GM12872 (cell line): ENCODE data around the gene AFF3.

ENCODE experiments used
- TF ChIP-seq, protein P1 (sequence below): IDR thresholded peaks from 3 replicates; pipeline ENCODE4 v1.5.1; 2011; ENCODE audit warnings: low read depth, mild to moderate bottlenecking, low read length, moderate library complexity; ENCODE audit not compliant: insufficient read depth

Gene AFF3

DNA sequence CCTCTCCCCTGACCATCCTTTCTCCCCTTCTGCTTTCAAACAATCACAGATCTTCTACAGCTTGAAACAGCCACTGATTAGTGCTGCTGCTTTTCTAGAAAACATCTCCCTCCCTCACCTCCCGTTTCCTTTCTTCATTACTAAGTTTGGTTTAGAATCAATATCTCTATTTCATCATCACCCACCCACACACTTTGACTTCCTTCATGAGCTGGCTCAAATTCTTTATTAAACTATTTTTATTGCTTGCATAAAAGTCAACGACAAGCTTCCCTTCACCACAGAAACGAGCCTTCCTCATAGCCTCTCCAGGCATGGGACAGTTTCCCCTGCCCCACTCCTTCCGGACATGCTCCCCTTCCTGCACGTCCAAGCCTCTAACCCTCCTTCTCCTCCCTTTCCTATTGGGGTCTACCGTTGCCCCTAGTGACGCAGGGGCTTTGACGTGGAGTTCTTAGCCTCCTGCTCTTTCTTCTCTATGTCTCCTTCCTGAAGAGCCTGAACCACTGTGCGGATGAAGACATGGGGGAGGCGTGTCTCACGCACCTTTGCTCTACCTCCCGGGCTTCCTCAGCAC lies 172.0 kb downstream of the AFF3 start:
- TF ChIP-seq, protein P1, sequence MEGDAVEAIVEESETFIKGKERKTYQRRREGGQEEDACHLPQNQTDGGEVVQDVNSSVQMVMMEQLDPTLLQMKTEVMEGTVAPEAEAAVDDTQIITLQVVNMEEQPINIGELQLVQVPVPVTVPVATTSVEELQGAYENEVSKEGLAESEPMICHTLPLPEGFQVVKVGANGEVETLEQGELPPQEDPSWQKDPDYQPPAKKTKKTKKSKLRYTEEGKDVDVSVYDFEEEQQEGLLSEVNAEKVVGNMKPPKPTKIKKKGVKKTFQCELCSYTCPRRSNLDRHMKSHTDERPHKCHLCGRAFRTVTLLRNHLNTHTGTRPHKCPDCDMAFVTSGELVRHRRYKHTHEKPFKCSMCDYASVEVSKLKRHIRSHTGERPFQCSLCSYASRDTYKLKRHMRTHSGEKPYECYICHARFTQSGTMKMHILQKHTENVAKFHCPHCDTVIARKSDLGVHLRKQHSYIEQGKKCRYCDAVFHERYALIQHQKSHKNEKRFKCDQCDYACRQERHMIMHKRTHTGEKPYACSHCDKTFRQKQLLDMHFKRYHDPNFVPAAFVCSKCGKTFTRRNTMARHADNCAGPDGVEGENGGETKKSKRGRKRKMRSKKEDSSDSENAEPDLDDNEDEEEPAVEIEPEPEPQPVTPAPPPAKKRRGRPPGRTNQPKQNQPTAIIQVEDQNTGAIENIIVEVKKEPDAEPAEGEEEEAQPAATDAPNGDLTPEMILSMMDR, result no peak

DNA sequence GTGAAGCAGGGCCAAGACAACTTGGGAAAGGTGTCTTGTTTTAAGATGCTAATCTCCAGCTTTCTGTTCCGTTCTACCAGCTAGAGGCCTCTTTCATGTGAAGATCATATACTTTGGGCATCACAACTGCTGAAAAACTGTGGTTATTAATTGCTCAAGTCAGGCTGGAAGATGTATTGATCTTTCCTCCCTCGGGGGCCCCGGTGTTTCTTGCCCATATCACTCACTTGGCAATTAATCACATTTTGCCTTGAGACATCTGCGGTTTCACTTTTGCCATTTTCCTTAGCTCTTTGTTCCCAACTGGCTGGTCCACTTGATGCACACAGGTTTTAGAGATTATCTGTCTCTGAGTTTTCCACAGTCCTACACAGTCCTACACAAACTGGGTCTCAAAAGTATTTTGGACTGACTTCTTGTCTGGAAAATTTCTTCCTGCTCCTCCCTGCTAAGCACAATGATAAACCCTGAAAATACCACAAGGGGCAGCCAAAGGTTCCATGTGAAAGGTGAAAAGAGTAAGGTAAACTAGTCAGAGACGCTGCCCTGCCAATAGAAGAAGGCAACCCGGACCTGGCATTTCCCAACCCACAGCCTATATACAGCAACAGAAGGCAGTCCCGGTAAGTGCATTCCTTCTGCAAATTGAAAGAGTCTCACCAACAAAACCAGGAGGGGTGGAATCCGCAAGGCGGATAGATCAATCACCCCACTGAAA lies 181.0 kb downstream of the AFF3 start:
- TF ChIP-seq, protein P1, result no peak

DNA sequence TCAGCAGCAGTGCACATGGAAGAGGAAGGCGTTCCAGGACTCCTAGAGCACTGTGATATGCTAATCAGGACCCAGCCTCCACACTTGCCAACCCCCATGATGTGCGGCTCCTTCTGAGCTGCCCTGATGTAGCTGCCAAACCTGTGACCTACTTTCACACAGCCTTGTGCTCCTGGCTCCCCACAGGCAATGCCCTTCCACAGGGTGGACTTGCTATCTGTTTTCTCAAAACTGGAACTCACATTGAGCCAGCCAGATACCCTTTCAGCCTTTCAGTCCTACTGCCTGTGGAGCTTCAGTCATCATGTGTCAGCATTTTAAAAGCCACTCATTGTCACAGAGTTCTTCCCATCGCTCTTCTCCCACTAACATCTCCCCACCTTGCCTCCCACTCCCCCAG lies 181.6 kb downstream of the AFF3 start:
- TF ChIP-seq, protein P1, result no peak

DNA sequence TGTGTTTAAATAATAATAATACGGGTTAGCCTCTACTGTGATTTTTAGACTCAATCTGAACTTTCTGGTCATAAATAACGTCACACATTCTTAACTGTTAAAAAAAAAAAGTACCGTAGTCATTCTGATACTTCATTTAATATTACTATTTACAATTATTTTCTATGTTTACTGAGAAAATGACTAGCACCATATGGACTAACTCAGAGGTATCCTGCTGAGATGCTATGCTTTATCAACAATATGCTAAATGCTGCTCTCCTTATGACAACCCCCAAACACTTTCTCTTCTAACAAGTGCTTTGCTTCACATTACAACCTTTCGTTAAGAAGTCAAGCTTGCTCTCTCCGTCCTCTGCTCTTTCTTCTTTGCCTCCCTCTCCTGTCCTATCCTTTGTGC lies 182.1 kb downstream of the AFF3 start:
- TF ChIP-seq, protein P1, result no peak

DNA sequence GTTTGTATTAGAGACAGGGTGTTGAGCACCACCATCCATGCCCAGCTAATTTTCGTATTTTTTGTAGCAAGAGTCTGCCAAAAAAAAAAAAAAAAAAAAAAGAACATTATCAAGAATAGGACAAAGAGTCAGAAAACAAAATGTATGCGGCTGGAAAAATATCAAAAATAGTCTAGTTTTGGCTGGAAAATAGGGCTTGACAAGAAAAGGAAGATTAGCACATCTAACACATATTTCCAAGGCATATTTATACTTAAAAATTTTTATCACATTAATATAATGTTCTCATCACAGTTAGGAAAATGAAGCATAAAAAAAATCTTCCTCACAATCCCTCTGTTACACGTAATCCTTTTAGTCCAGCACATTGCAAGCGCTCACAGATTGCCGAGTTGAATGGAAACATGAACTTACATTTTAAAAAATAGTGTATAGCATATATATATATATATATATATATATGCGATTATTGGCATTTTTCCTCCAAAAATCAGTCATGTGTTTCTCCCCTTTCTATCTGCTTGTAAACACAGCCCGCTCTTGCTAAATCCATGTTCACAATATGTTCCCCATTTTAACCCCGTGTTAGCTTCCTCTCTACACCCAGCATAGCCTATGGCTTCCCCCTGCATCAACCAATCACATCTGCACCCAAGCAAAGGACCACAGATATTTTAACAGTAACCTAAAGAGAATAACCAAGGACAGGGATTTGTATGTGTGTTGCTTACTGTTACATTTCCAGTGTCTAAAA lies 183.0 kb downstream of the AFF3 start:
- TF ChIP-seq, protein P1, result no peak

DNA sequence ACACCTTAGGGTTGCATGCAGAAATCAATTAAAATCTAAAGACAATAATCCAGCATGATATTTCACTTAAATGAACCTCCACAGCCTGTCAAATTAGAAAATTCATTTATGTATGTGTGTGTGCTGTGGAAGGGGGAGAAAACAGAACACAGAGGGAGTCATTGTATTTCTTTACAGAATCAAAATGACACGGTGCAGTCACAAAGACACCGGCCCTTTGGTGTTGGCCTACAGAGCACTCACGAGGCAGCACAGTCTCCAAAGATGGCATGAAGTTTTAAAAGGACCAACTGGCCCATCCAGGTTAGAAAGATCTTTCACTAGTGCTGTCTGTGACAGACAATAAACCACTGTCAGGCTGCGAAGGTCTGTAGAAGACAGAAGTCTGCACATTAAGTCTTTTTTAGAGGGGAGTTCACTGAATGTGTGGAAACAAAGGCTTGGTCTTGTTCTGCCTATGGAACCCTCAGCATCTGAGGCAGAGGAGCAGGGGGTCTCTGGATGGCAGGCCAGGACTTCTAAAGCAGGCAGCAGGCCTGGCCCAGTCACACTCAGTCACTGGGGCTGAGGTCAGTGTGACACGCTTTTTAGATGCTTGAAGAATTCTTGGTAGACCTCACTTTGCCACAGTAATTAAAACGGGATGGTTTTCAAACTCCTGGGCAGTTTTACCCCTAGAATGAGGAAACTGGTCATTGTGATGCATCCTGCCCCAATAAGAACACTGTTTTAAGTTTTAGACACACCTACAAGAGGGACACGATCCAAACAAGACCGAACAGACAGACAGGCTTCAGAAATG lies 184.9 kb downstream of the AFF3 start:
- TF ChIP-seq, protein P1, result no peak

DNA sequence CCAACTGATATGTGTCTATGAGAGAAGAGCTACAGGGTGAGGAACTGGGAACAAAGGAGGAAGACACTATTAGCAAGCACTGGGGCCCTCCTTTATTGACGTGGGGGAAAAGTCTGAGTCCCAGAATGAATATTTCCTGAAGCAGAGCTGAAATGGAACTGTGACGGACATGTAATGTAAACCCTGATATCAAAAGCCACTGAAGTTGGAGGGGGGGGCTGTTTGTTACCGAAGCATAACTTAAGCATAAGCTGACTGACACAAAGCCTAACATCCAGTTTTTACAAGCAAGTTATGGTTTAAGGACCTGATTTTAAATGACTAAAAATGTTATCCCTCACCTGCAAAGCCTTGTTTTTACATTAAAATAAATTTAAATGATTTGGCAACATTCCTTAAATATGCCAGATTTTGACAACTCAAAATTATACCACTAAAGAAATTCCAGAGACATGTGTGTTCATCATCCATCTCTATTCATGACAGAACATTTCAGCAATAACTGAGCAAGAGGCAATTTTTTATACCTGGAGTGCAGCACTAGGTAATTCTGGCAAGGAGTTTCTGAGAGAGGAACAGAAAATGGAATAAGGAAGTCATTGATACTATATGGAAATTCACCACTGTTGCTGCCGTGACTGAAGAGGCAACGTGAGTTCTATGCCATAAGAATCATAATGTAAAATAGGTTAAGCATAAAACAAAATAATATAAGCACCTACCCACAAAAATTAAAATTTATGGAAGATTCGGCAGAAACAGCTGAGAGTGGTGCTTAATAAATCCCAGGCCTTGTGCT lies 186.0 kb downstream of the AFF3 start:
- TF ChIP-seq, protein P1, result no peak
